Inflammatory macrophage treated with lipopolysaccharide for 4 hours (primary cell): ENCODE data around the gene GDAP2.
"Not testable (repeated sequence)": the region's sequence is repeated elsewhere in the genome, so short reads cannot be mapped to it uniquely, and the experiment has no call there.

Source experiments
- DNase-seq: peaks from one replicate; pipeline ENCODE4 v3.0.0-alpha.2; 2020

The GDAP2 gene

DNA sequence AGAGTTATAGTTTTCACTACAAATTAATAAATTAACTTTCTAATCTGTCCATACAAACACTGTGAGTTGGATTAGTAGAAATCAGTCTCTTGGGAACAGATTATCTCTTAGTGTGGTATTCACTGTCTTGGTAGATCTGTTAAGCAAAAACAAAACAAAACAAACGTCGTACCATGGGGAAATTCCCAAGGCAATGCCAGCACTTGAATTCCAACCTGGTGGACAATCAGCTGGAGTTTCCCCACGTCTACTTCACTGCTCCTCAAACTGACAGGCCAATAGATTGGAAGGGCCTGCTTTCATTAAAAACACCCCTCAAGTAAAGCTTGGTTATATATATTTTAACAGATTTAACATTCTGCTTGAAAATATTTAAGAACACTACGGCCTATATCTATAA lies 31.9 kb downstream of the GDAP2 start:
- no peak for DNase-seq

DNA sequence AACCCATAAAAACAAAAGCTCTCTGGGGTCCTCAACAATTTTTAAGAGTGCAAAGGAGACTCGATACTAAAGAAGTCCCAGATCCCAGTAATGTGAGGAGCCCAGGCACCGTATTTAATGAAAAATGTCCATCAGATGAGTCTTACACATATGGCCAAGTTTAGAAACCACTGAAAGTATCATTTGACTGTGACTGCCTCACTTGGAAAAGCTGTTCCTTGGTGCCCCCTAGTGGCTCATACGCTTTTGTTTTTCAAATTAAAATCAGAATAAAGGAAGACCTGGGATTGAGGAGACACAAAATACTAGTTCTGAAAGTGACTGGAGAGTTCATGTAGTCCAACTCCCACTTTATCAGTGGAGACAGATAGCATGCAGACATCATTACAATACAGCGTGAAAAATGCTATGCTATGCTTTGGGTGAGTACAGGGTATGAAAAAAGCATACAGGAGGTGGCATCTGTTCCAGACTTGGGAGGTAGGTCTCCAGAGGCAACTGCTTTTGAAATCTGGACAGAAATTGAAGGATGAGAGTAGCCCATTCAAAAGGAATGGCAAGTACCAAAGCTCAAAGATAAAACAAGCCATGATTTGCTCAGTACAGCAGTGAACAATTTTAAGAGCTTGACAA lies 33.8 kb downstream of the GDAP2 start:
- peak; percentile 79 for DNase-seq

DNA sequence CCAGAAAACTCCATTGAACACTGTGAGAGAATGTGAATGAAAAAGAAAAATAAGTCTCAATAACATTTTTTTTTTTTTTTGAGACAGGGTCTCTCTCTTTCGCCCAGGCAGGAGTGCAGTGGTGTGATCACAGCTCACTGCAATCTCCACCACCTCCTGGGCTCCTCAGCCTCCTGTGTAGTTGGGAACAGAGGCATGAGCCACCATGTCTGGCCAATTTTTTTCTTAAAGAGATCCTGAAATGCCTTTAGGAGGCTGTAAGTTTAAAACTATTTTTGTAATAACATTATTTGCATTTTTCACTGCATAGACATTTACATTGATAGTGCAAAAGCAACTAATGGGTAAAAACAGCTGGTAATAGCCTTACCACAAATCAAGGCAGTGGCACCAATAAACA lies 35.3 kb downstream of the GDAP2 start:
- DNase-seq = no peak

DNA sequence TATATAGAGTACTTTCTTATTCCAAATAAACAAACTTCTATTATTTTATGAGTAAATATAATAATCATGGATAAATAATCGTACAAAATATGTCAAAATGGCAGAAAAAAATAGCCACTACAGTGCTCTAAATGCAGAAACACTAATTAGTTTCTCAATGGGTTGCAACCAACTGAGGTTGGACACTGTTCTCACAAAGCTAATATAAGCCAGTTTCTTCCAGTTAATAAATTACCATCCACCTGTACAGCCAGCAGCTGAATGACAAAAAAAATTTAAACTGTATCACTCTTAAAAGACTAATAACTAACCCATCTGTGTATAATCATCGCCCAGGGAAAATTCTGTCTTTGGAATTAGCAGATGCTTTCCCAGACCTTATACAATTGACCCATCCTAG lies 36.9 kb downstream of the GDAP2 start:
- DNase-seq = no peak

DNA sequence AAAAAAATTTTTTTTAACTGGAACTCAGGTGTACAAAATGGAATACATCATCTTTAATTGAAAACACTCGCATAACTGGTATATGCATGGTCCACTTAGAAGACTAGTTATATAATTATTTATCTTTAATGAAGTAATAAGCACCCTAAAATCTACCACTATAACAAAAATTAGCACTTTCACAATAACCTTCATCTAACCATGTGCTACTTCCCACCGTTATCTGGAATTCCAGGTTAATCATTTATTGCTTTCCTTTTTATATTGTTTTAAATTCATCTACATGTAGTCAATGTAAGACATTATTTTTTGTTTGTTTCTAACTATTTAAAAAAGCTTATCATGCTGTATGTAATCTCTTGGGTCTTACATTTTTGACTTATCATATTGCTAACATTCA lies 39.0 kb downstream of the GDAP2 start:
- DNase-seq = no peak

DNA sequence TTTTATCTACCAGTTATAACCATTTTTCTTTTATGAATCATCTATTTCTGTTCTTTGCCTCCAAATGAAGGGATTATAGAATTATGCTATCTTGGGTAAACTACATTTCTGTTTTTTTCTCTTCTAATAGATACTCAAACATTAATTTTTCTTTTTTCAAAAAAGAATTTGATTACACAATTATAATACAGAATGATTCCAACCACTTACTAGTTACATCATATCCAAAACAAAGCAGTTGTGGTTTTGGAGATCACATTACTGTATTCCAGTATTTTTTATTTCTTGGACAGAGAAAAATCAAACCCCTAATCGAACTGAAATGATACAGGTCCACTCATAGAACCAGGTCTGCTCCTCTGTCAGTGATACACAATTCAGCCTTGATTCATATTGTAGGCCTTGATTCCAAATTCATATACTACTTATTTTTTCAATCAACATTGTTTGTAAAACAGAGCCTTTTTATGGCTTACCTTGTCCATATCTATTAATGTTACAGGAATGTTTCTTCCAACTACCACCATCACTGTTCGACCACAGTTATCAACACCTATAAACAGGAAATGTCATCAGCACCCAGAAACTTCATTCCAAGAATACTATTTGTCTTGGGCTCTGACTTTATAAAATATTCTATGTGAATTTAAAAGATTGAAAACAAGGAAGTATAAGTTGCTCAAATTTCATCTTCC lies 43.2 kb downstream of the GDAP2 start:
- DNase-seq = no peak

DNA sequence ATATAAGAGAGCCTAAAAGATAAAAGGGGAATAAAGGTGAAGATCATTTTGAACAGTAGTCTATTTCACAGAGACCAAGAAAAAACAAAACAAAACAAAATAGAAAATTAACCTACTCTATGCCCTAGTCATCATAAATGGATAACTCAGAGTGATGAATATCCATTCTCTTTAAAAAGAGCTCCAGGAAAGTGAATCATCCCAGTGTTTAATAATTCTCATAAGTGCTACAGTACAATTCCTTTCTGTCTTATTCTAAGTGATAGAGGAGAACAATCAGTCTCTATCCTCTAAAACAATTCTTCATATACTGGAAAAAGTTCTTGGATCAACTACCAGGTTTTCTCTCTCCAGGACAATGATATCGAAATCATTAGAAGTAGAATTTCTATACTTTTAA lies 45.8 kb downstream of the GDAP2 start:
- no peak for DNase-seq

DNA sequence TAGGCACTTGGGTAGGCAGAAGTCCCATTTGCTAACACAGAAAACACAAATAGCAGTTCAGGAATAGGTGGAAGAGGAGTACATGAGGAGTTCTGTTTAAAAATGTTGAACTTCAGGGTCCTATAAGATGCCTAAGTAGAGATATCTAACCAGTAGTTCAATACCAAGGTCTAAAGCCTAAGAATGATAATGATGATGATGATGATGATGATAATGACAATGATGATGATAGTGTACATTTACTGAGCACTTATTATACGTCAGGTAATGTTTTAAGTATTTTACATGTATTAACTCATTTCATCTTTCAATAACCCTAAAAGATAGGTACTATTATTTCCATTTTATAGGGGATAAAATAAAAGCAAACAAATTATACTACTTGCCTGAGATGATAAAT lies 50.1 kb downstream of the GDAP2 start:
- DNase-seq = no peak

DNA sequence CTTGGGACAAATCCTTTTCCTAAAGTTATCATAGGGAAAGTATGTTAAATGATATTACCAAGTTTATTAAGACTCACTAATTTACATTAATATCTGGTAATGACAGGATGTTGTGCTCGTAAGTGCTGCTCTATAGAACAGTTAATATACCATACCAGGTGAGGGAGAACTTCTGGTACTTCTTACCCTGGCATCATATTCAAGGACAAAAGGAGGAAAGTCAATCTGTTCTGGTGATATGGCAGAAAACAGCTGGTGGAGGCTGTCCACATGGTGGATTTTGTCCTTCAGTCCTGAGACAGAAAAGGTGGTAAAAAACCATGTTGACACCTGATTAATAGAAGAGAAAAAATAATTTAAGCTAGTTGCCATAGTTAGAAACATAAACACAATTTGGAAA lies 51.6 kb downstream of the GDAP2 start:
- no peak for DNase-seq

DNA sequence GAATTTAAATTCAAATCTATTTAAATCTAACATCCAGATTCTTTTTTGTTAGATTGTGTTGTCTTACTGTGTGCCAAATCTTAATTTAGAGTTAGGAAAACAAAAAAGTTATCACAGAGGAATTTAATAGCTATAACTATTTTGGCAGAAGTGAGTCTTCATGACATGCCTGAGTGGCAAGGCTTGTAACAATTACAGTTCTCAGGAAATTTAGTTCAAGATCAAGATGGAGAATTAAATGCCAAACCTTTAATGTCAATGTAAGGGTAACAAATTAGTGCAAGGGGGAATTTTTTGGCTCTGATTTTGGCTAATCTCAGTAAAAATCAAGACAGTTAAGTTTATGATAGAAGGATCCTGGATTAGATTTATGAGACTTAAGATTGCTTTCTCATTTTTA lies 58.4 kb downstream of the GDAP2 start:
- DNase-seq = no peak

DNA sequence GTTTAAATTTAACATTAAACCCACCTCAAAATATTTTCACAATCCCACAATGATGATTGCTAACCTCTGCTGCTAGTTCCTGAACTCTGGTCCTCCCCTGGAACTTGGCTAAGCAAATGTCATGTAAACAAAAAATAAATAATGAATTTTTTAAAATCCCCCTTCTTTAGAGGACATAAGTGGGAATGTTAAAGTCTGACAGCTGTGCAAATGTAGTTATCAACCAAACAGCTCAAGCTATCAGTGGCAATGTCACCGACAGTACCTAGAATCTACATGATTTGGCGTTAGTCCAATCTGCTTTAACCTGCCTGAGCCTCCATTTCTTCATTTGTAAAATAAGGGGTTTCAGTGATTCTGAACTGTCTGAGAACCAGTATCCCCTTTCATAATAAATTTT lies 67.7 kb downstream of the GDAP2 start:
- DNase-seq = no peak

DNA sequence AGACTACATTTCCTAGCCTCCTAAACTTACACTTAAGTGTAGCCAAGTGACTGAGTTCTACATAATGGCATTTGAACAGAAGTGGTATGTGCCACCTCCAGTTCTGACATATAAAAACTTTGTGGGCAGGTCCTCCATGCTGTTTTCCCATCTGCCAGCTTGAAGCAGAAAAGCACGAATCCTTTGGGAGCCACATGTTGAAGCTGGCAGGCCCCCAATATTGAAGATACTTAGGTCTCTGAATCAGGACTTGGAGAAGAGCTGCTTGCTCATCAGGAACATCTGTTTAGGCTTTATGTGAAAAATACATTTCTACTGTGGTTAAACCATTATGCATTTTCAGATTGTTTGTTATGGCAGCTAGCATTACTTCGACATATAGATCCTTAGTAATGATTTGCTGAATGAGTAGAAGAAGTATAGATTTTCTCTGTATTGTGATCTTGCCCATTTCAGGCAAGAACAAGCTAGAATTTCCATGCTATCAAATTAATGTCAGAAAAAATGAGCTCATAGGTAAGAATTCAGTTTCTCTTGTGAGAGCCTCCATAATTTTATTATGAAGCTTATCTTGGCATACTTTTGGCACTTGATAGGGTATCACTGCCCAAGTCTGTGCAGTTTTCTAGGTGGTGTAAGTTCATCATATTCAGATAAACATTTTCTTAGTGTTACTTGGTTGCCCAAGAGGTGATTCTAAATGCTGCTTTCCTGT lies 68.4 kb downstream of the GDAP2 start:
- DNase-seq = no peak

DNA sequence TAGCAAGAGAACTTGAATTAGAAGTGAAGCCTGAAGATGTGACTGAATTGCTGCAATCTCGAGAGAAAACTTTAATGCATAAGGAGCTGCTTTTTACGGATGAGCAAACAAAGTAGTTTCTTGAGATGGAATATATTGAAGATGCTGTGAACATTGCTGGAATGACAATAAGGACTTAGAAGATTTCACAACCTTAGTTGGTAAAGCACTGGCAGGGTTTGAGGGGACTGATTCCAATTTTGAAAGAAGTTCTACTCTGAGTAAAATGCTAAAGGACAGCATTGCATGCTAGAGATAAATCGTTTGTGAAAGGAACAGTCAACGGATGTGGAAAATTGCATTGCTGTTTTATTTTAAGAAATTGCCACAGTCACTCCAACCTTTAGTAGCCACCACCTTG lies 69.5 kb downstream of the GDAP2 start:
- no peak for DNase-seq

DNA sequence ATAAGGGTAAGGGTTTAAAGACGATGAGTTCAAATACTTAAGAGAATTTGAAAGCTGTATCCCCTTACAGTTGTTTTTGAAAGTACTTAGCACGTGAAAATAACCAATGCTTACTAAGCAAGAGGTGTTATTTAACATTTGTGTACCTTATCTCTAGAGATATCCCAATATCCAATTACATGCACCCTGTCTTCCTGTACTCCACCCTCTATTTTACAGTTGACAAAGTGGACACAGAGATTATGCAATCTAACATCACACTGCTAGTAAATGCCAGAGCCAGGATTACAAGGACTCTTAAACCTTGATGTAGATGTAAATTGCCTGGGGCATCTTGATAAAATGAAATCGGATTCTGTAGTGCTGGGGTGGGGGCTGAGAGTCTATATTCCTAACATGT lies 72.0 kb downstream of the GDAP2 start:
- DNase-seq = no peak

DNA sequence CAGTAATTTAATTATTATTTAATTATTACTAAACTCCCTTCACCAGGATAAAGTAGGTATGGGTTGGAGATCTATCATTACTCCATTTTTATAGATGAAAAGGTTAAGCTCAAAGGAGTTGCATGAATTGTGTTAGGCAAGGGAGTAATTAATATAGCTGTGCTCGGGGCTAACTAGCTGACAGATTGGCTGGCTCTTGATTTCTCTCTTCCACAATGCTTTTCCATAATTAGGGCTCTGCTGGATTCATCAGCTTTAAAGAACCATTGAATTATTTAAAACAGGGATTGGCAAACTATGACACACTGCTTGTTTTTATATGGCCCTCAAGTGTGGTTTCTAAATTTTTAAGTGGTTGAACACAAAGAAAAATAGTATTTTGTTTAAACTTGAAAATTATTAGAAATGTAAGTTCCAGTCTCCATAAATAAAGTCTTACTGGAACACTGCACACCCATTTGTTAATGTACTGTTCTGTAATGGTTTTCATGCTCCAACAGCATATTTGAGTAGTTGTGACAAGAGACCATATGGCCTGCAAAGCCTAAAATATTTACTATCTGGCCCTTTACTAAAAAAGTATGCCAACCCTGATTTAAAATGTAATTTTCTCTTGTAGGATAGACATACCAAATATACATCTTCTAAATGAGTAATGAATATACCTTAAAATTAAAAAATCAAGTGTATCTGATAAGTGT lies 76.4 kb downstream of the GDAP2 start:
- DNase-seq = no peak

DNA sequence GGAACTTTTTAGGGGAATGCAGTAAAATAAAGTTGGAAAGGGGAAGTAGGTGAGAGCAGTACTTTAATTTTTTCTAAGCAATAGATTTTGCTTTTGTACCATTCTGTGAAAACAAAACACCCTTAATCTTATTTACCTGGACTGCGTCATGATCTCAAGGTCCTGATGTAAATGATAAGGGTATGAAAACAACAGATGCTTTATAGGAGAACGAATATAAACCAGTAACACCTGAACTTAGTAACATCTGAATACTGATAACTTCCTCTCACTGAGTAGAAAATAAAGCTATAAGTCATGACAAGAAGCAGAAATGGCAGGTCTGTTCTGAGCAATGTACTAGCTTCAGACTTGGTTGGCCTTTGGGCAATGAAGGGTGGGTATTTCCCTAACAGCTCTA lies 77.7 kb downstream of the GDAP2 start:
- DNase-seq = no peak

DNA sequence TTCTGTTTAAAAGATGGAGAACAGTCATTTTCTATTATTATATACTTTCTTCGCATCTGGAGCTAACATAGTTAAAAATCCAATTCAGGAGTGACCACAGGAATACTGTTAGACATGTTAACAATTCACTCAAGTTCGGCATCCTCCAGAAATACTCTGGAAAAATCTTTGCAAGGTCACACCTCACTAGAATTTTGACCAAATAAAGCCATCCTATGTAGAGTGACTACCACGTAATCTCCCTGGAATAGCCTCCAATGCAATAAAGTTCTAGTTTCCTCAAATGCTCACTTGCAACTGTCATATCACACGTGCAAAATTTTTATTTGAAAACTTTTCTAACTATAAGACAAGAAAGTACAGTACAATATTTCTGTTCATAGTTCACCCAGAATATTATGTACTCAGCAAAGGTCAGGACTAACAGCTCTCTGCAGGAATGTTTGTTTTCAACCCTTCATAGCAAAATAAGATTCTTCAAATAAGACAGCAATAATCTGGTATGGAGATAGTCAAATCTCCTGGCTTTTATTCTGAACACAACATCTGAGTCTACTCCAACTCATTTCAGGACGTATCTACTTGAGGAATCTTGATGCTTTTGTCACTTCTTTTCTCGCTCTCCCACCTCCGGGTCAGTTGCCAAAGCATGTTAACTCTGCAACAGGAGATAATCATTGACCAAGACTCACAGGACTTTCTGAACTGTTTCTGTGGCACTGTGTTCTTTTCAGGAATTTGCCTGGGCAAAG lies 82.6 kb downstream of the GDAP2 start:
- DNase-seq = no peak

DNA sequence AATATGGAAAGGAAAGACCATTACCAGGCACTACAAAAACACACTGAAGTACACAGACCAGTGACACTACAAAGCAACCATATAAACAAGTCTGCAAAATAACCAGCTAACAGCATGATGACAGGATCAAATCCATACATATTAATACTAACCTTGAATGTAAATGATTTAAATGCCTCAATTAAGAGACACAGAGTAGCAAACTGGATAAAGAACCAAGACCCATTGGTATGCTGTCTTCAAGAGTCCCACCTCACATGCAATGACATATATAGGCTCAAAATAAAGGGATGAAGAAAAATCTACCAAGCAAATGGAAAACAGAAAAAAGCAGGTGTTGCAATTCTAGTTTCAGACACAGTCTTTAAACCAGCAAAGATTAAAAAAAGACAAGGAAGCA lies 84.9 kb downstream of the GDAP2 start:
- not testable (repeated sequence) for DNase-seq

DNA sequence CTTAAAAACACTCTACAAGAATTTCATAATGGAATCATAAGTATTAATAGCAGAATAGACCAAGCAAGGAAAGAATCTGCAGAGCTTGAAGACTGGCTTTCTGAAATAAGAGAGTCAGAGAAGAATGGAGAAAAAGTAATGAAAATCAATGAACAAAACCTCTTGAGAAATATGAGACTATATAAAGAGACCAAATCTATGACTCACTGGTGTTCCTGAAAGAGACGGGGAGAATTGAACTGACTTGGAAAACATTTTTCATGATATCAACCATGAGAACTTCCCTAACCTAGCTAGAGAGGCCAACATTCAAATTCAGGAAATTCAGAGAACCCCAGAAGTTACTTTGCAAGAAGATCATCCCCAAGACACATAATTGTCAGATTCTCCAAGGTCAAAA lies 85.6 kb downstream of the GDAP2 start:
- no peak for DNase-seq

DNA sequence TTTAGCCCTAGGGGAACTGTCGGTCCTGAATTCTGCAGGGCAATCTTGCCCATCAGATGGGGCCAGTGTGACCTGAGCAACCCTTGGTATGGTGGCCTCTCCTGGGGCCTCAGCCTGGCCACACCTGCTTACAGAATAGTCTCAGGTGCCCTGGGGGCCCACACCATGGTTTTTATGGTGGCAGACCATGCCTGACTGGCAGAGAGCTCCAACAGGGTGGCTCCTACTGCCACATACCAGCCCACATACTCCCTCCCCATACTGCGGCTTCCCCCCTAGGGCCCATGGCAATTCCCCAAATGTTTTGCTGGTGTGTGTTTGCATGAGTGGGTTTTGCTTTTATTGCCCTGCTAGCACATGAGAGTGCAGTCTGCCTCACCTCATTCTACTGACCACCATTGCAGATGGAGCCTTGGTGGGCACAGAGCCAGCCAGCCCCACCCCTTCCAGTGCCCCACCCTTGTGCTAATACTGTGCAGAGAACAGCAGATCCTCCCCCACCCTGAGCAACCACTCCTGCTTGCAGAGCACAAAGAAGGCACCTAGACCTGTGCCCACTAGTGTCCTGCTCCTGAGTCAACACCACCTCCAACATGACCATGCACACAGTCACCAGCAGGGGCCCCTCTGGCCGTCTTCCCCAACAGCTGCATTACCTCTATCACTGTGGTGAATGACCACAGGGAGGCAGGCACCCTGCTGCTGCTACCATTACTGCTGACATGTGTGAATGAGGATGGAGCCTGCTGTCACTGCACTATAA lies 86.8 kb downstream of the GDAP2 start:
- DNase-seq = no peak

DNA sequence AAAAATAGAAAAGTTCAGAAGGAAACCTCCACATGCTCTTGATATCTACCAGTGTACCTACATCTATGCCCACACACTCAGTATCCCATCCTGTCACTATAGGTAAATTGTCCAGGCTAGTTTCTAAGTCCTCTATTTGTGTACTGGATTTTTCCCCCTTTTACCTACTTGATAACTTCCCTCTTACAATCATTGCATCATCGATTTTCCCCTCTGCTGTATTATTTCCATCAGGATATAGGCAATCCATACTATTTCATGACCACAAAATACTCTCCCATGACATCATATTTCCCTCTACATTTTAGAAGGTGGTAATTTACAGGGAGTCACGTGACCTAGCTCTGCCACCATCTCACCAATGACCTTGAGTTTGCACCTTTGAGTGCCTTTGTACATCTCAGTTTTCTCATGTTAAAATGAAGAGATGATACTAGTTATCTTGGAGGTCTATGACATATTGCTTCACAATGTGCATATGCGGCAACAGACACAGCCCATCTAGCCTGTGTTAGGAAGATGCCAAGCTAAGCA lies 88.2 kb downstream of the GDAP2 start:
- no peak for DNase-seq

DNA sequence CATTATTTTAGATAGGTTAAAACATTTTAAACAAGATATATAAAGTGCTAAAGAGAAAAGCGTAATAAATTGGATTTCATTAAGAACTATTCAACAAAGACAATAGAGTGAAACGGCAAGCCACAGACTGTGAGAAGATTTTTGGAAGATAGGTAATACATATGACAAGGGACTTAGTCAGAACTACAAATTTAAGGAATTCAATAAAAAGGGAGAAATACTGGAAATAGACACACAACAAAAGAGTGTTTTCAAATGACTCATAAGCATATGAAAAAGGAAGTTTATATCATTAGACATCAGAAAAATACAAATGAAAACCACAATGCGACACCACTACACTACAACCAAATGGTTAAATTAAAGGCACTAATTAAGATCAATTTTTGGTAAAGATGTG lies 90.5 kb downstream of the GDAP2 start:
- no peak for DNase-seq
